Measurements from ENCODE around the gene VSTM4.

Gene VSTM4

GRCh38 chr10:49000437-49001398, 114.6 kb downstream of the VSTM4 start:
- Histone ChIP-seq H3K27ac (ENCODE audit: low read depth, low read length) (no peak overlapping the region), H3K4me1 (ENCODE audit: control insufficient read depth in 1 of 2, insufficient read depth in 2 of 2, low read length in 2 of 2) (peaks cover 32 to 36% of the 10 kb centered on the region in 2 donors), H3K36me3 (ENCODE audit: control insufficient read depth in 1 of 2, insufficient read depth in 2 of 2, low read length in 2 of 2) (no peaks in the 10 kb centered on the region), H3K9me3 (ENCODE audit: control insufficient read depth in 1 of 2, low read length in 2 of 2) (no peaks in the 10 kb centered on the region), H3K9ac (ENCODE audit: low read depth in 1 of 2, low read length in 2 of 2) (no peak overlapping the region), H3K4me3 (ENCODE audit: low read depth in 1 of 2, low read length in 2 of 2) (no peak overlapping the region), H3K27me3 (ENCODE audit: control insufficient read depth in 1 of 2, insufficient read depth in 2 of 2, low read length in 2 of 2) (no peaks in the 10 kb centered on the region)

- H3K4me1 ChIP-seq (ENCODE audit: control insufficient read depth in 1 of 2, insufficient read depth in 2 of 2, low read length in 2 of 2), result peaks cover 32 to 36% of the 10 kb centered on the region in 2 donors
- no peak overlapping the region for H3K27ac ChIP-seq (ENCODE audit: low read depth, low read length)
- no peaks in the 10 kb centered on the region for H3K9me3 ChIP-seq (ENCODE audit: control insufficient read depth in 1 of 2, low read length in 2 of 2)
- no peak overlapping the region for H3K9ac ChIP-seq (ENCODE audit: low read depth in 1 of 2, low read length in 2 of 2)
- no peaks in the 10 kb centered on the region for H3K27me3 ChIP-seq (ENCODE audit: control insufficient read depth in 1 of 2, insufficient read depth in 2 of 2, low read length in 2 of 2)
- no peak overlapping the region for H3K4me3 ChIP-seq (ENCODE audit: low read depth in 1 of 2, low read length in 2 of 2)
- H3K36me3 ChIP-seq (ENCODE audit: control insufficient read depth in 1 of 2, insufficient read depth in 2 of 2, low read length in 2 of 2), result no peaks in the 10 kb centered on the region
Observed at GRCh38 chr10:48999346-48999745, 116.0 kb downstream of the VSTM4 start.

- H3K27ac ChIP-seq (ENCODE audit: low read depth, low read length), result no peak overlapping the region
Observed at GRCh38 chr10:48996329-48996728, 119.0 kb downstream of the VSTM4 start.

GRCh38 chr10:48993627-48994026, 121.7 kb downstream of the VSTM4 start:
- H3K36me3 ChIP-seq (ENCODE audit: control insufficient read depth in 1 of 2, insufficient read depth in 2 of 2, low read length in 2 of 2), result no peaks in the 10 kb centered on the region
- H3K9ac ChIP-seq (ENCODE audit: low read depth in 1 of 2, low read length in 2 of 2), result no peak overlapping the region
- H3K9me3 ChIP-seq (ENCODE audit: control insufficient read depth in 1 of 2, low read length in 2 of 2), result no peaks in the 10 kb centered on the region
- H3K27me3 ChIP-seq (ENCODE audit: control insufficient read depth in 1 of 2, insufficient read depth in 2 of 2, low read length in 2 of 2), result no peaks in the 10 kb centered on the region
- no peak overlapping the region for H3K27ac ChIP-seq (ENCODE audit: low read depth, low read length)
- peaks cover 1 to 2% of the 10 kb centered on the region in 2 donors for H3K4me1 ChIP-seq (ENCODE audit: control insufficient read depth in 1 of 2, insufficient read depth in 2 of 2, low read length in 2 of 2)
- H3K4me3 ChIP-seq (ENCODE audit: low read depth in 1 of 2, low read length in 2 of 2), result no peak overlapping the region

More at GRCh38 chr10:48996329-48996728, 119.0 kb downstream of the VSTM4 start:
- Histone ChIP-seq H3K9ac (ENCODE audit: low read depth in 1 of 2, low read length in 2 of 2) (no peak overlapping the region), H3K9me3 (ENCODE audit: control insufficient read depth in 1 of 2, low read length in 2 of 2) (no peaks in the 10 kb centered on the region), H3K36me3 (ENCODE audit: control insufficient read depth in 1 of 2, insufficient read depth in 2 of 2, low read length in 2 of 2) (no peaks in the 10 kb centered on the region), H3K4me3 (ENCODE audit: low read depth in 1 of 2, low read length in 2 of 2) (no peak overlapping the region), H3K27me3 (ENCODE audit: control insufficient read depth in 1 of 2, insufficient read depth in 2 of 2, low read length in 2 of 2) (no peaks in the 10 kb centered on the region), H3K4me1 (ENCODE audit: control insufficient read depth in 1 of 2, insufficient read depth in 2 of 2, low read length in 2 of 2) (peaks cover 20 to 27% of the 10 kb centered on the region in 2 donors)

- no peak overlapping the region for H3K9ac ChIP-seq (ENCODE audit: low read depth in 1 of 2, low read length in 2 of 2)
- H3K36me3 ChIP-seq (ENCODE audit: control insufficient read depth in 1 of 2, insufficient read depth in 2 of 2, low read length in 2 of 2), result no peaks in the 10 kb centered on the region
- no peaks in the 10 kb centered on the region for H3K27me3 ChIP-seq (ENCODE audit: control insufficient read depth in 1 of 2, insufficient read depth in 2 of 2, low read length in 2 of 2)
- H3K27ac ChIP-seq (ENCODE audit: low read depth, low read length), result no peak overlapping the region
- no peaks in the 10 kb centered on the region for H3K4me1 ChIP-seq (ENCODE audit: control insufficient read depth in 1 of 2, insufficient read depth in 2 of 2, low read length in 2 of 2)
- no peak overlapping the region for H3K4me3 ChIP-seq (ENCODE audit: low read depth in 1 of 2, low read length in 2 of 2)
- no peaks in the 10 kb centered on the region for H3K9me3 ChIP-seq (ENCODE audit: control insufficient read depth in 1 of 2, low read length in 2 of 2)
Observed at GRCh38 chr10:48990226-48990625, 125.1 kb downstream of the VSTM4 start.

GRCh38 chr10:48985621-48986158, 129.6 kb downstream of the VSTM4 start:
- Histone ChIP-seq H3K4me1 (ENCODE audit: control insufficient read depth in 1 of 2, insufficient read depth in 2 of 2, low read length in 2 of 2) (no peaks in the 10 kb centered on the region), H3K4me3 (ENCODE audit: low read depth in 1 of 2, low read length in 2 of 2) (no peak overlapping the region), H3K36me3 (ENCODE audit: control insufficient read depth in 1 of 2, insufficient read depth in 2 of 2, low read length in 2 of 2) (no peaks in the 10 kb centered on the region), H3K27ac (ENCODE audit: low read depth, low read length) (no peak overlapping the region), H3K9ac (ENCODE audit: low read depth in 1 of 2, low read length in 2 of 2) (no peak overlapping the region), H3K9me3 (ENCODE audit: control insufficient read depth in 1 of 2, low read length in 2 of 2) (no peaks in the 10 kb centered on the region), H3K27me3 (ENCODE audit: control insufficient read depth in 1 of 2, insufficient read depth in 2 of 2, low read length in 2 of 2) (no peaks in the 10 kb centered on the region)

GRCh38 chr10:48983648-48984351, 131.5 kb downstream of the VSTM4 start:
- Histone ChIP-seq H3K27ac (ENCODE audit: low read depth, low read length) (no peak overlapping the region), H3K9ac (ENCODE audit: low read depth in 1 of 2, low read length in 2 of 2) (no peak overlapping the region), H3K4me1 (ENCODE audit: control insufficient read depth in 1 of 2, insufficient read depth in 2 of 2, low read length in 2 of 2) (no peaks in the 10 kb centered on the region), H3K4me3 (ENCODE audit: low read depth in 1 of 2, low read length in 2 of 2) (no peak overlapping the region), H3K27me3 (ENCODE audit: control insufficient read depth in 1 of 2, insufficient read depth in 2 of 2, low read length in 2 of 2) (no peaks in the 10 kb centered on the region), H3K36me3 (ENCODE audit: control insufficient read depth in 1 of 2, insufficient read depth in 2 of 2, low read length in 2 of 2) (no peaks in the 10 kb centered on the region), H3K9me3 (ENCODE audit: control insufficient read depth in 1 of 2, low read length in 2 of 2) (no peaks in the 10 kb centered on the region)

- no peak overlapping the region for H3K4me3 ChIP-seq (ENCODE audit: low read depth in 1 of 2, low read length in 2 of 2)
- H3K9ac ChIP-seq (ENCODE audit: low read depth in 1 of 2, low read length in 2 of 2), result no peak overlapping the region
- no peaks in the 10 kb centered on the region for H3K9me3 ChIP-seq (ENCODE audit: control insufficient read depth in 1 of 2, low read length in 2 of 2)
- H3K4me1 ChIP-seq (ENCODE audit: control insufficient read depth in 1 of 2, insufficient read depth in 2 of 2, low read length in 2 of 2), result no peaks in the 10 kb centered on the region
- H3K36me3 ChIP-seq (ENCODE audit: control insufficient read depth in 1 of 2, insufficient read depth in 2 of 2, low read length in 2 of 2), result no peaks in the 10 kb centered on the region
- H3K27ac ChIP-seq (ENCODE audit: low read depth, low read length), result no peak overlapping the region
- H3K27me3 ChIP-seq (ENCODE audit: control insufficient read depth in 1 of 2, insufficient read depth in 2 of 2, low read length in 2 of 2), result no peaks in the 10 kb centered on the region
Observed at GRCh38 chr10:48982584-48982983, 132.7 kb downstream of the VSTM4 start.

GRCh38 chr10:48981310-48981907, 133.9 kb downstream of the VSTM4 start:
- no peaks in the 10 kb centered on the region for H3K4me1 ChIP-seq (ENCODE audit: control insufficient read depth in 1 of 2, insufficient read depth in 2 of 2, low read length in 2 of 2)
- H3K9me3 ChIP-seq (ENCODE audit: control insufficient read depth in 1 of 2, low read length in 2 of 2), result no peaks in the 10 kb centered on the region
- no peak overlapping the region for H3K4me3 ChIP-seq (ENCODE audit: low read depth in 1 of 2, low read length in 2 of 2)
- no peak overlapping the region for H3K9ac ChIP-seq (ENCODE audit: low read depth in 1 of 2, low read length in 2 of 2)
- no peaks in the 10 kb centered on the region for H3K36me3 ChIP-seq (ENCODE audit: control insufficient read depth in 1 of 2, insufficient read depth in 2 of 2, low read length in 2 of 2)
- no peak overlapping the region for H3K27ac ChIP-seq (ENCODE audit: low read depth, low read length)
- H3K27me3 ChIP-seq (ENCODE audit: control insufficient read depth in 1 of 2, insufficient read depth in 2 of 2, low read length in 2 of 2), result no peaks in the 10 kb centered on the region

- Histone ChIP-seq H3K36me3 (ENCODE audit: control insufficient read depth in 1 of 2, insufficient read depth in 2 of 2, low read length in 2 of 2) (no peaks in the 10 kb centered on the region), H3K4me3 (ENCODE audit: low read depth in 1 of 2, low read length in 2 of 2) (no peak overlapping the region), H3K27ac (ENCODE audit: low read depth, low read length) (no peak overlapping the region), H3K9me3 (ENCODE audit: control insufficient read depth in 1 of 2, low read length in 2 of 2) (no peaks in the 10 kb centered on the region), H3K27me3 (ENCODE audit: control insufficient read depth in 1 of 2, insufficient read depth in 2 of 2, low read length in 2 of 2) (no peaks in the 10 kb centered on the region), H3K4me1 (ENCODE audit: control insufficient read depth in 1 of 2, insufficient read depth in 2 of 2, low read length in 2 of 2) (no peaks in the 10 kb centered on the region), H3K9ac (ENCODE audit: low read depth in 1 of 2, low read length in 2 of 2) (no peak overlapping the region)
Observed at GRCh38 chr10:48978318-48978717, 137.0 kb downstream of the VSTM4 start.
